Osteocyte (in vitro differentiated cells): Measurements from ENCODE around the gene JPH4. TPM values are rescaled to one million over a fixed set of nuclear protein-coding genes. Genes with fewer than 3 reads are reported as not detected.

ENCODE experiments used
- DNase-seq: peaks from one replicate; pipeline ENCODE4 v3.0.0; 2021; ENCODE audit warnings: mixed read lengths; ENCODE audit not compliant: unreplicated experiment; ENCODE audit errors: extremely low spot score
- H3K27ac Mint-ChIP-seq: one replicate; pipeline ENCODE4 v1.8.0; 2021; ENCODE audit warnings: mild to moderate bottlenecking, mixed read lengths; ENCODE audit not compliant: unreplicated experiment
- H3K27me3 Mint-ChIP-seq: one replicate; pipeline ENCODE4 v1.8.0; 2021; ENCODE audit warnings: mixed read lengths; ENCODE audit not compliant: unreplicated experiment
- H3K36me3 Mint-ChIP-seq: one replicate; pipeline ENCODE4 v1.8.0; 2021; ENCODE audit warnings: mixed read lengths; ENCODE audit not compliant: unreplicated experiment
- H3K4me1 Mint-ChIP-seq: one replicate; pipeline ENCODE4 v1.8.0; 2021; ENCODE audit warnings: mixed read lengths; ENCODE audit not compliant: unreplicated experiment
- H3K4me3 Mint-ChIP-seq: one replicate; pipeline ENCODE4 v1.8.0; 2021; ENCODE audit warnings: mild to moderate bottlenecking, moderate library complexity, mixed read lengths; ENCODE audit not compliant: unreplicated experiment
- H3K9me3 Mint-ChIP-seq: one replicate; pipeline ENCODE4 v1.8.0; 2021; ENCODE audit warnings: mixed read lengths; ENCODE audit not compliant: unreplicated experiment
- CTCF ChIP-seq: fragments of 200-600 bp; sonication (generic); IDR thresholded peaks from 2 replicates; pipeline ENCODE4 v1.5.0; 2021; ENCODE audit warnings: antibody characterized with exemption, mild to moderate bottlenecking, moderate library complexity
- total RNA-seq: library from RNA; stranded (reverse); gene quantifications from 2 replicates; pipeline ENCODE4 v1.2.1, GENCODE V29; 2021

The JPH4 gene
- total RNA-seq, 1 donor from 2014 or later = not detected

- H3K27me3 Mint-ChIP-seq = peaks cover 12% of the 10 kb centered on the region
- H3K27ac Mint-ChIP-seq = no peak overlapping the region
- H3K4me1 Mint-ChIP-seq = no peaks in the 10 kb centered on the region
- no peaks in the 10 kb centered on the region for H3K36me3 Mint-ChIP-seq
- no peak for TF ChIP-seq CTCF
- DNase-seq = no peak
- peaks cover 19% of the 10 kb centered on the region for H3K9me3 Mint-ChIP-seq
- H3K4me3 Mint-ChIP-seq = no peak overlapping the region
These were observed 44.4 kb upstream of the JPH4 start for GRCh38 chr14:23622990-23623389.

DNA sequence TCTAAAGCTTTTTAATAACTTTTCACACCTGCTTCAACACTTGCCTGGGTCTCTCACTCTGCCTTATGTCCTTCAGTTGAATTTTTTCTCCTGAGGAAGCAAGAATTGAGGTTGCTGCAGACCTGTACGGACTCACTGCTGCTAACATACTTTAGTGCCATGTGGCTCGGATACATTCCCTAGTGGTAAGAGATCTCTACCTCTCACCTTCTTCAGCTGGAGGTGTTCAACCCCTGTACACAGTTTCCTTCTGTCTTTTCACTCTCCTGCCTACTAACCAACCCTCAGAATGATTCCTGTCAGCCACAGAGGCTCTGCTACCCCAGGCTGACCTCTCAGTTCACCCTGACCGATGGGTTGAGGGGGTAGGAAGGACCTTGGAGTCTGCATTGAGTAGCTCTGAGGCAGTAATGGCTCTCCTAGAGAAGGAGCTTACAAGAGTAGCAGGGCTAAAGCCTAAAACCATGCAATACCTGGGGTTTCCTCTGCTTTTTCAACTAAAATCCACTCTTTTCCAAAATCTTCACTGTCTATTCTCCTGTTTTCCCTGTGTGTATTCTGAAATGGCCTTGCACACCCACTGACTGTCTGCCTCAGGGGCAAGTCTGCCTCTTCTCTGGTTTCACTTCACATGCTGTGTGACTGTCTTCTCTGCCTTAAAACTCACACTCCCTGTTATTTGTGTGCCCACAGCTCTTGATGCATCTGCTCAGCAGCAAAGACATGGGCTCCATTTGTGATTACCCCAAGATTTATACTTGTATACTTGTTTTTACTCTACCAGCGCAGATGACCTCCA, 43.5 kb upstream of the JPH4 start:
- no peaks in the 10 kb centered on the region for H3K36me3 Mint-ChIP-seq
- H3K4me1 Mint-ChIP-seq = no peaks in the 10 kb centered on the region
- H3K4me3 Mint-ChIP-seq = no peak overlapping the region
- no peak overlapping the region for H3K27ac Mint-ChIP-seq
- no peak for DNase-seq
- peaks cover 12% of the 10 kb centered on the region for H3K27me3 Mint-ChIP-seq
- H3K9me3 Mint-ChIP-seq = peaks cover 19% of the 10 kb centered on the region
- no peak for TF ChIP-seq CTCF

- TF ChIP-seq CTCF = no peak
- H3K36me3 Mint-ChIP-seq = no peaks in the 10 kb centered on the region
- DNase-seq = no peak
- H3K4me3 Mint-ChIP-seq = no peak overlapping the region
- peaks cover 19% of the 10 kb centered on the region for H3K9me3 Mint-ChIP-seq
- H3K27me3 Mint-ChIP-seq = peaks cover 12% of the 10 kb centered on the region
- H3K27ac Mint-ChIP-seq = no peak overlapping the region
- H3K4me1 Mint-ChIP-seq = no peaks in the 10 kb centered on the region
These were observed 42.8 kb upstream of the JPH4 start for GRCh38 chr14:23621204-23621931.

GRCh38 chr14:23620177-23620702, 41.6 kb upstream of the JPH4 start:
- H3K27me3 Mint-ChIP-seq = peaks cover 15% of the 10 kb centered on the region

More at GRCh38 chr14:23620177-23620702, 41.6 kb upstream of the JPH4 start:
- Mint-ChIP-seq H3K36me3 (no peaks in the 10 kb centered on the region), H3K4me1 (no peaks in the 10 kb centered on the region), H3K4me3 (no peak overlapping the region), H3K27ac (no peak overlapping the region), H3K9me3 (peaks cover 17% of the 10 kb centered on the region)
- no peak for DNase-seq
- no peak for TF ChIP-seq CTCF
